HCT116 (cell line): ENCODE data around the gene ZNF282. TPM values are rescaled to one million over a fixed set of nuclear protein-coding genes. Genes with fewer than 3 reads are reported as not detected.

Source experiments
- ATAC-seq: fragments of 200-7000 bp; cut with Tn5 transposase; 2 replicates; pipeline ENCODE4 v1.9.1; 2020; ENCODE audit warnings: mild to moderate bottlenecking, moderate library complexity
- BruUV-seq: library from RNA; stranded (reverse); fragments of 400-500 nt; replicated peaks from 2 replicates; lab custom pipeline; 2021; lab: Mats Ljungman, UMichigan
- CTCF ChIA-PET: fragments of 300-600 bp; sonication (Branson Sonifier 250); formaldehyde crosslinking; loops from one replicate; lab custom pipeline; 2021; ENCODE audit warnings: antibody characterized with exemption; lab: Charles Lee
- POLR2A ChIA-PET: fragments of 300-600, 350-600 bp; sonication (Branson Sonifier 250); formaldehyde crosslinking; loops from one replicate; lab custom pipeline; 2021; ENCODE audit warnings: antibody characterized with exemption; lab: Charles Lee
- RAD21 ChIA-PET, 2 experiments: fragments of 300-600 bp; sonication (Branson Sonifier 250); formaldehyde crosslinking; loops; one replicate each; lab custom pipeline; 2023; ENCODE audit warnings: low total read pairs in 2 of 2; ENCODE audit not compliant: uncharacterized antibody in 2 of 2, unreplicated experiment in 2 of 2, low non-redundant PET in 1 of 2; lab: Charles Lee
- DNase-seq: peaks from one replicate; pipeline ENCODE4 v3.0.0-alpha.2; 2010; ENCODE audit warnings: low read depth, low spot score
- H2AFZ ChIP-seq: fragments of 200-600 bp; shearing (Covaris generic), sonication (generic); 2 replicates; pipeline ENCODE4 v1.6.1; 2017; ENCODE audit warnings: low read depth, mixed run types, mixed read lengths, antibody characterized with exemption, low read length; ENCODE audit not compliant: poor library complexity, severe bottlenecking
- H3K27ac ChIP-seq: 2 replicates; pipeline ENCODE4 v1.5.1; 2012; ENCODE audit warnings: low read depth, low read length
- H3K27me3 ChIP-seq: fragments of 200-600 bp; sonication (generic); 2 replicates; pipeline ENCODE4 v1.6.1; 2016; ENCODE audit warnings: mixed run types, low read length, mixed read lengths; ENCODE audit not compliant: insufficient read depth
- H3K36me3 ChIP-seq, 2 experiments: fragments of 200-500 bp in 1 of 2; fragments of 200-600 bp in 1 of 2; sonication (Bioruptor generic) in 1 of 2; sonication (generic) in 1 of 2; 2 replicates each; pipeline versions ENCODE4 v1.5.1 to v1.6.1; 2014 to 2016; ENCODE audit warnings: low read length in 2 of 2, inconsistent platforms in 1 of 2, mixed read lengths in 1 of 2, mixed run types in 1 of 2; ENCODE audit not compliant: insufficient read depth in 2 of 2, control insufficient read depth in 1 of 2
- H3K4me1 ChIP-seq, 2 experiments: fragments of 200-600 bp in 1 of 2; sonication (generic) in 1 of 2; 2 replicates each; pipeline versions ENCODE4 v1.5.1 to v1.6.1; 2012 to 2017; ENCODE audit warnings: low read length in 2 of 2, inconsistent platforms in 1 of 2, mild to moderate bottlenecking in 1 of 2, mixed read lengths in 1 of 2, mixed run types in 1 of 2, moderate library complexity in 1 of 2; ENCODE audit not compliant: insufficient read depth in 2 of 2, control insufficient read depth in 1 of 2
- H3K4me2 ChIP-seq: fragments of 200-600 bp; sonication (generic); 2 replicates; pipeline ENCODE4 v1.6.1; 2017; ENCODE audit warnings: mixed run types, low read length, mixed read lengths
- H3K4me3 ChIP-seq, 2 experiments: fragments of 200-600 bp in 1 of 2; sonication (generic) in 1 of 2; replicated peaks in 1 of 2; 2 replicates each; pipeline ENCODE4 v1.5.1; 2011 to 2016; ENCODE audit warnings: low read length in 2 of 2, control low read depth in 1 of 2, low read depth in 1 of 2, mild to moderate bottlenecking in 1 of 2, mixed read lengths in 1 of 2, mixed run types in 1 of 2
- H3K79me2 ChIP-seq: fragments of 200-600 bp; sonication (generic); 2 replicates; pipeline ENCODE4 v1.6.1; 2017; ENCODE audit warnings: mild to moderate bottlenecking, mixed run types, low read length, moderate library complexity, mixed read lengths; ENCODE audit not compliant: insufficient read depth
- H3K9ac ChIP-seq: fragments of 200-600 bp; sonication (generic); 2 replicates; pipeline ENCODE4 v1.6.1; 2016; ENCODE audit warnings: low read length, mixed read lengths
- H3K9me2 ChIP-seq: fragments of 200-600 bp; sonication (generic), shearing (Covaris generic); 2 replicates; pipeline ENCODE4 v1.6.1; 2017; ENCODE audit warnings: mixed run types, mild to moderate bottlenecking, moderate library complexity; ENCODE audit not compliant: insufficient read depth
- H3K9me3 ChIP-seq, 2 experiments: fragments of 200-500 bp in 1 of 2; fragments of 200-600 bp in 1 of 2; sonication (Bioruptor generic) in 1 of 2; sonication (generic) in 1 of 2; 2 replicates each; pipeline ENCODE4 v1.6.1; 2014 to 2017; ENCODE audit warnings: low read length in 2 of 2, mixed read lengths in 2 of 2, inconsistent platforms in 1 of 2, low read depth in 1 of 2, mild to moderate bottlenecking in 1 of 2, mixed run types in 1 of 2, moderate library complexity in 1 of 2; ENCODE audit not compliant: control insufficient read depth in 1 of 2, insufficient read depth in 1 of 2
- H4K20me1 ChIP-seq: fragments of 200-600 bp; sonication (generic), shearing (Covaris generic); 2 replicates; pipeline ENCODE4 v1.6.1; 2017; ENCODE audit warnings: mixed run types, mild to moderate bottlenecking, moderate library complexity; ENCODE audit not compliant: insufficient read depth
- FOSL1 ChIP-seq: IDR thresholded peaks from 2 replicates; pipeline ENCODE4 v1.6.1; 2012; ENCODE audit warnings: low read depth
- POLR2A ChIP-seq: IDR thresholded peaks from 2 replicates; pipeline ENCODE4 v1.7.0; 2011; ENCODE audit warnings: borderline replicate concordance; ENCODE audit not compliant: insufficient read depth, insufficient read length; ENCODE audit errors: extremely low read depth
- POLR2AphosphoS5 ChIP-seq: IDR thresholded peaks from 2 replicates; pipeline ENCODE4 v1.6.1; 2011; ENCODE audit warnings: mild to moderate bottlenecking, low read depth, low read length, moderate library complexity
- SP1 ChIP-seq: IDR thresholded peaks from 2 replicates; pipeline ENCODE4 v1.6.1; 2012; ENCODE audit warnings: low read depth
- YY1 ChIP-seq: IDR thresholded peaks from 2 replicates; pipeline ENCODE4 v1.6.1; 2011; ENCODE audit warnings: low read length, low read depth, moderate library complexity, mild to moderate bottlenecking; ENCODE audit not compliant: insufficient replicate concordance; ENCODE audit errors: extremely low read depth
- ZFX ChIP-seq: fragments of 450-650 bp; IDR thresholded peaks from 2 replicates; pipeline ENCODE4 v1.6.1; 2017
- ZNF274 ChIP-seq: fragments of 200-500 bp; sonication (Bioruptor generic); IDR thresholded peaks from 2 replicates; pipeline ENCODE4 v1.6.1; 2014; ENCODE audit warnings: mild to moderate bottlenecking, low read depth, low read length, inconsistent platforms
- intact Hi-C: fragments of 100-400 bp; cut with micrococcal nuclease; formaldehyde crosslinking; loops from 2 replicates; pipeline ENCODE4 v1.10.0; 2022
- total RNA-seq: library from RNA; stranded (reverse); gene quantifications from one replicate; pipeline ENCODE4 v1.2.1, GENCODE V29; 2021; ENCODE audit not compliant: unreplicated experiment
- TF ChIP-seq, protein P1 (sequence below): IDR thresholded peaks from 2 replicates; pipeline ENCODE4 v1.6.1; 2012
- TF ChIP-seq, protein P2 (sequence below): IDR thresholded peaks from 2 replicates; pipeline ENCODE4 v1.6.1; 2011; ENCODE audit warnings: mild to moderate bottlenecking, low read length, moderate library complexity; ENCODE audit not compliant: insufficient replicate concordance; ENCODE audit errors: extremely low read depth

Gene ZNF282
- total RNA-seq, 1 experiment from 2014 or later = 30.4 TPM

DNA sequence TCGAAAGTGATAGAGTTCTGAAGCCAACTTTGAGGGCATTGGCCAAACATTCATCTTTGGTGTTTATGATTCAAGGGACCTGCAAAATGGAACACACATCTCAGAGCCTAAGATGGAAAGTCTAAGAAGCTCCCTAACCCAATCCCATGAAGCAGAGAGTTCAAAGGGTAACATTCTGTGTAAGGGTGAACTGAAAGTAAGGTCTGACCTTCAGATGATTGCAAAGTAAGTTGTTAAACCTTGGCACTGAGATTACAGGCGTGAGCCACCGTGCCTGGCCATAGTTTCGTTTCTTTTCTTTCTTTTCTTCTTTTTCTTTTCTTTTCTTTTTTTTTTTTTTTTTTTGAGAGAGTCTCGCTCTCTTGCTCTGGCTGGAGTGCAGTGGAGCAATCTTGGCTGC is 46.4 kb downstream of the ZNF282 start:
- intact Hi-C loops = no loop called here

DNA sequence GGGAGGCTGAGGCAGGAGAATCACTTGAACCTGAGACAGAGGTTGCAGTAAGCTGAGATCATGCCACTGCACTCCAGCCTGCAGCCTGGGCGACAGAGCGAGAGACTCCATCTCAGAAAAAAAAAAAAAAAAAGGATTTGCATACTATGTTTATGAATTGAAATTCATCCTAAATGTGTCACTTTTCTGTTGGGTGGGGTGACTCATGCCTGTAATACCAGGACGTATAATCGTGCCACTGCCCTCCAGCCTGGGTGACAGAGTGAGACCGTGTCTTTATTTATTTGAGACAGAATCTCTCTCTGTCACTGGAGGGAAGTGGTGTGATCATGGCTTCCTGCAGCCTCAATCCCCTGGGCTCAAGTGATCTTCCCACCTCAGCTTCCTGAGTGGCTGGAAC is 49.9 kb downstream of the ZNF282 start:
- no peak overlapping the region for H3K9ac ChIP-seq
- intact Hi-C loops = no loop called here
- peaks cover 60% of the 10 kb centered on the region for H3K79me2 ChIP-seq
- DNase-seq = no peak
- no peak overlapping the region for H3K4me2 ChIP-seq
- H3K36me3 ChIP-seq = no peaks in the 10 kb centered on the region; a peak in 1 of 4 replicates
- peaks cover 0 to 7% of the 10 kb centered on the region in 2 experiments; a peak in 2 of 4 replicates for H3K4me1 ChIP-seq
- no peak for ATAC-seq
- no peaks in the 10 kb centered on the region for H3K9me2 ChIP-seq
- 0 out of 4 replicates have a peak, but pooled peaks cover 0 to 3% of the 10 kb centered on the region in 2 experiments for H3K9me3 ChIP-seq
- ChIA-PET RAD21 (no interaction called here), POLR2A (no interaction called here), CTCF (no interaction called here)
- no peak for TF ChIP-seq ZNF274
- TF ChIP-seq, protein P1, sequence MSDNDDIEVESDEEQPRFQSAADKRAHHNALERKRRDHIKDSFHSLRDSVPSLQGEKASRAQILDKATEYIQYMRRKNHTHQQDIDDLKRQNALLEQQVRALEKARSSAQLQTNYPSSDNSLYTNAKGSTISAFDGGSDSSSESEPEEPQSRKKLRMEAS = no peak
- TF ChIP-seq POLR2A = no peak
- no peak for TF ChIP-seq FOSL1
- no peak for TF ChIP-seq SP1
- H4K20me1 ChIP-seq = no peaks in the 10 kb centered on the region
- no peak overlapping the region for H3K4me3 ChIP-seq
- no TSS peak for BruUV-seq
- no peak overlapping the region for H2AFZ ChIP-seq
- H3K27me3 ChIP-seq = no peaks in the 10 kb centered on the region
- H3K27ac ChIP-seq = no peak overlapping the region

More for the DNA sequence above, 46.4 kb downstream of the ZNF282 start:
- no TSS peak for BruUV-seq
- Histone ChIP-seq H3K9me3 (0 out of 4 replicates have a peak, but pooled peaks cover 0 to 3% of the 10 kb centered on the region in 2 experiments), H3K9ac (no peak overlapping the region), H3K4me2 (no peak overlapping the region), H2AFZ (no peak overlapping the region), H3K9me2 (no peaks in the 10 kb centered on the region), H3K27me3 (no peaks in the 10 kb centered on the region), H3K36me3 (no peaks in the 10 kb centered on the region; a peak in 1 of 4 replicates), H4K20me1 (no peaks in the 10 kb centered on the region), H3K4me1 (peaks cover 0 to 15% of the 10 kb centered on the region in 2 experiments; a peak in 2 of 4 replicates), H3K27ac (no peak overlapping the region), H3K79me2 (peaks cover 49% of the 10 kb centered on the region), H3K4me3 (no peak overlapping the region)
- CTCF ChIA-PET = no interaction called here
- DNase-seq (no peak), ATAC-seq (no peak)
- TF ChIP-seq ZNF274 = no peak
- TF ChIP-seq, protein P2, sequence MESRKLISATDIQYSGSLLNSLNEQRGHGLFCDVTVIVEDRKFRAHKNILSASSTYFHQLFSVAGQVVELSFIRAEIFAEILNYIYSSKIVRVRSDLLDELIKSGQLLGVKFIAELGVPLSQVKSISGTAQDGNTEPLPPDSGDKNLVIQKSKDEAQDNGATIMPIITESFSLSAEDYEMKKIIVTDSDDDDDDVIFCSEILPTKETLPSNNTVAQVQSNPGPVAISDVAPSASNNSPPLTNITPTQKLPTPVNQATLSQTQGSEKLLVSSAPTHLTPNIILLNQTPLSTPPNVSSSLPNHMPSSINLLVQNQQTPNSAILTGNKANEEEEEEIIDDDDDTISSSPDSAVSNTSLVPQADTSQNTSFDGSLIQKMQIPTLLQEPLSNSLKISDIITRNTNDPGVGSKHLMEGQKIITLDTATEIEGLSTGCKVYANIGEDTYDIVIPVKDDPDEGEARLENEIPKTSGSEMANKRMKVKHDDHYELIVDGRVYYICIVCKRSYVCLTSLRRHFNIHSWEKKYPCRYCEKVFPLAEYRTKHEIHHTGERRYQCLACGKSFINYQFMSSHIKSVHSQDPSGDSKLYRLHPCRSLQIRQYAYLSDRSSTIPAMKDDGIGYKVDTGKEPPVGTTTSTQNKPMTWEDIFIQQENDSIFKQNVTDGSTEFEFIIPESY = no peak
- TF ChIP-seq, protein P1 = no peak
- TF ChIP-seq POLR2AphosphoS5 = no peak
- TF ChIP-seq ZFX = no peak
- TF ChIP-seq YY1 = no peak
- POLR2A ChIA-PET = no interaction called here
- RAD21 ChIA-PET = no interaction called here
